ENCODE measurements around the gene OR52A1.

GRCh38 chr11:5203366-5203765, 48.8 kb upstream of the OR52A1 start:
- TF ChIP-seq POLR2AphosphoS5 (IDR thresholded peaks at IDR 0.05; ENCODE audit: borderline replicate concordance, low read depth, low read length) (no peak), EZH2 (IDR thresholded peaks at IDR 0.05) (no peak)

All from SK-N-MC (cell line).